Measurements from ENCODE around the gene TPST2. TPM values are rescaled to one million over a fixed set of nuclear protein-coding genes. Genes with fewer than 3 reads are reported as not detected.
A peak's percentile ranks its signal among the peaks of the same experiment; 100 is the strongest.

TPST2 gene
- total RNA-seq, 4 donors from 2014 or later: 22.0 to 30.9 (median 28.7) TPM

- Histone ChIP-seq H3K4me1 (peaks cover 29 to 41% (median 37%) of the 10 kb centered on the region in 4 donors), H3K36me3 (peaks cover 24 to 51% (median 46%) of the 10 kb centered on the region in 4 donors), H3K4me3 (no peak overlapping the region), H3K9me3 (no peaks in the 10 kb centered on the region), H3K27ac (replicated peaks in 1 of 4) (no peak overlapping the region), H3K27me3 (no peaks in the 10 kb centered on the region)
- TF ChIP-seq POLR2A (IDR thresholded peaks at IDR 0.05; ENCODE audit: low read depth) (no peak), EP300 (IDR thresholded peaks at IDR 0.05) (no peak), CTCF (IDR thresholded peaks at IDR 0.05) (no peak), POLR2AphosphoS5 (IDR thresholded peaks at IDR 0.05) (no peak)
- no peak for DNase-seq (ENCODE audit: extremely low spot score)
- 82% methylated on average over 5 of the region's 5 CpGs for WGBS
- intact Hi-C loops (cut with DNase I): no loop called here
Observed at GRCh38 chr22:26486394-26486793, 103.5 kb downstream of the TPST2 start.

- peaks cover 34 to 46% (median 42%) of the 10 kb centered on the region in 4 donors for H3K4me1 ChIP-seq
- peaks cover 21 to 46% (median 41%) of the 10 kb centered on the region in 4 donors for H3K36me3 ChIP-seq
- no peak for DNase-seq (ENCODE audit: extremely low spot score)
- H3K9me3 ChIP-seq: no peaks in the 10 kb centered on the region
- H3K27me3 ChIP-seq: no peaks in the 10 kb centered on the region
- no peak for TF ChIP-seq CTCF (IDR thresholded peaks at IDR 0.05)
- TF ChIP-seq EP300 (IDR thresholded peaks at IDR 0.05): no peak
- no peak for TF ChIP-seq POLR2A (IDR thresholded peaks at IDR 0.05; ENCODE audit: low read depth)
- no peak for TF ChIP-seq POLR2AphosphoS5 (IDR thresholded peaks at IDR 0.05)
- WGBS: 54% methylated on average over 3 of the region's 3 CpGs
- intact Hi-C loops (cut with DNase I): loop anchor here (2.0 kb wide), 1 partner anchor 25 kb away; no protein-coding TSS in a partner anchor
- peak overlapping the region in 1 of 4 donors; percentile 96 for H3K27ac ChIP-seq (replicated peaks in 1 of 4)
- no peak overlapping the region for H3K4me3 ChIP-seq
Observed at GRCh38 chr22:26485806-26486390, 104.0 kb downstream of the TPST2 start.

GRCh38 chr22:26485013-26485412, 104.9 kb downstream of the TPST2 start:
- Histone ChIP-seq H3K27me3 (no peaks in the 10 kb centered on the region), H3K9me3 (no peaks in the 10 kb centered on the region), H3K4me1 (peaks cover 42 to 55% (median 51%) of the 10 kb centered on the region in 4 donors), H3K36me3 (peaks cover 16 to 43% (median 33%) of the 10 kb centered on the region in 4 donors), H3K27ac (replicated peaks in 1 of 4) (peak overlapping the region in 3 of 4 donors; percentile 93 to 96 (median 95)), H3K4me3 (no peak overlapping the region)
- no peak for TF ChIP-seq POLR2AphosphoS5 (IDR thresholded peaks at IDR 0.05)
- TF ChIP-seq EP300 (IDR thresholded peaks at IDR 0.05): no peak
- no peak for TF ChIP-seq POLR2A (IDR thresholded peaks at IDR 0.05; ENCODE audit: low read depth)
- no peak for TF ChIP-seq CTCF (IDR thresholded peaks at IDR 0.05)
- 72% methylated on average over 7 of the region's 7 CpGs for WGBS
- no peak for DNase-seq (ENCODE audit: extremely low spot score)
- intact Hi-C loops (cut with DNase I): loop anchor here (2.0 kb wide), 1 partner anchor 26 kb away; no protein-coding TSS in a partner anchor

- DNase-seq (ENCODE audit: extremely low spot score): no peak
- Histone ChIP-seq H3K27me3 (no peaks in the 10 kb centered on the region), H3K4me1 (peaks cover 49 to 62% (median 58%) of the 10 kb centered on the region in 4 donors), H3K9me3 (no peaks in the 10 kb centered on the region), H3K27ac (replicated peaks in 1 of 4) (peak overlapping the region; percentile 88 to 96 (median 94)), H3K4me3 (peak overlapping the region; percentile 76 to 98 (median 97)), H3K36me3 (peaks cover 13 to 36% (median 26%) of the 10 kb centered on the region in 4 donors)
- intact Hi-C loops (cut with DNase I): loop anchor here (2.0 kb wide), 1 partner anchor 26 kb away; no protein-coding TSS in a partner anchor
- WGBS: 10% methylated on average over 6 of the region's 6 CpGs
- TF ChIP-seq POLR2A (IDR thresholded peaks at IDR 0.05; ENCODE audit: low read depth): no peak
- no peak for TF ChIP-seq POLR2AphosphoS5 (IDR thresholded peaks at IDR 0.05)
- no peak for TF ChIP-seq CTCF (IDR thresholded peaks at IDR 0.05)
- TF ChIP-seq EP300 (IDR thresholded peaks at IDR 0.05): no peak
Observed at GRCh38 chr22:26484360-26484706, 105.6 kb downstream of the TPST2 start.
